Loucy (cell line): ENCODE results near the gene GTSE1.

Experiments used
- EZH2phosphoT487 ChIP-seq: fragments of 200-600 bp; IDR thresholded peaks from 2 replicates; pipeline ENCODE4 v1.6.1; 2018; ENCODE audit warnings: antibody characterized with exemption, mild to moderate bottlenecking, moderate library complexity, borderline replicate concordance
- TF ChIP-seq, protein P1 (sequence below): fragments of 200-600 bp; sonication (generic); conservative IDR thresholded peaks from 2 replicates; pipeline ENCODE4 v1.5.1; 2014; ENCODE audit warnings: mild to moderate bottlenecking, antibody characterized with exemption, low read length

DNA sequence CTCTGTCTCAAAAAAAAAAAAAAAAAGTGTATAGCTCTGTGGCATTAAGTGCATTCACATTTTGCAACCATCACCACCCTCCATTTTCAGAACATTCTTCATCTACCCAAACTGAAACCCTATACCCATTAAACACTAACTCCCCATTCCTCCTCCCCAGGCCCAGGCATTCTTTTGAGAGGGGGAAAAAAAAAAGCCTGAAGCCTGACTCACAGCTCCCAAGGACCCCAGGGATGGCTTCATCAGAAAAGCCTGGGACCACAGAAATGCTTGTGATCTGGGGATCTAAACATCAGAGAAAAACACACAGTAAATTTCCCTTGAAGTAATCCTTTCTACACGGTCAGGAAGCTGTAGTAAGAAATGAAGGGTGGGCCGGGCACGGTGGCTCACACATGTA lies 10.7 kb upstream of the GTSE1 start:
- TF ChIP-seq, protein P1, sequence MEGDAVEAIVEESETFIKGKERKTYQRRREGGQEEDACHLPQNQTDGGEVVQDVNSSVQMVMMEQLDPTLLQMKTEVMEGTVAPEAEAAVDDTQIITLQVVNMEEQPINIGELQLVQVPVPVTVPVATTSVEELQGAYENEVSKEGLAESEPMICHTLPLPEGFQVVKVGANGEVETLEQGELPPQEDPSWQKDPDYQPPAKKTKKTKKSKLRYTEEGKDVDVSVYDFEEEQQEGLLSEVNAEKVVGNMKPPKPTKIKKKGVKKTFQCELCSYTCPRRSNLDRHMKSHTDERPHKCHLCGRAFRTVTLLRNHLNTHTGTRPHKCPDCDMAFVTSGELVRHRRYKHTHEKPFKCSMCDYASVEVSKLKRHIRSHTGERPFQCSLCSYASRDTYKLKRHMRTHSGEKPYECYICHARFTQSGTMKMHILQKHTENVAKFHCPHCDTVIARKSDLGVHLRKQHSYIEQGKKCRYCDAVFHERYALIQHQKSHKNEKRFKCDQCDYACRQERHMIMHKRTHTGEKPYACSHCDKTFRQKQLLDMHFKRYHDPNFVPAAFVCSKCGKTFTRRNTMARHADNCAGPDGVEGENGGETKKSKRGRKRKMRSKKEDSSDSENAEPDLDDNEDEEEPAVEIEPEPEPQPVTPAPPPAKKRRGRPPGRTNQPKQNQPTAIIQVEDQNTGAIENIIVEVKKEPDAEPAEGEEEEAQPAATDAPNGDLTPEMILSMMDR, result no peak
- no peak for TF ChIP-seq EZH2phosphoT487
